ENCODE data around the gene CACNA1A.

GRCh38 chr19:13353625-13354024, 152.7 kb downstream of the CACNA1A start:
- TF ChIP-seq CTCF (IDR thresholded peaks at IDR 0.05) (no peak), EZH2 (IDR thresholded peaks at IDR 0.05) (no peak)

Measured in neural progenitor cell (in vitro differentiated cells).